GM23248 (cell line): Measurements from ENCODE around the gene SLC30A7. TPM values are rescaled to one million over a fixed set of nuclear protein-coding genes. Genes with fewer than 3 reads are reported as not detected.
A peak's percentile ranks its signal among the peaks of the same experiment; 100 is the strongest.
"Not testable (repeated sequence)": the region's sequence is repeated elsewhere in the genome, so short reads cannot be mapped to it uniquely, and the experiment has no call there.

ENCODE experiments used
- DNase-seq: peaks from one replicate; pipeline ENCODE4 v3.0.0-alpha.2; 2015
- H2AFZ ChIP-seq: fragments of 200-600 bp; sonication (generic); 2 replicates; pipeline ENCODE4 v1.6.1; 2016; ENCODE audit warnings: antibody characterized with exemption
- H3F3A ChIP-seq: fragments of 200-600 bp; sonication (generic); 2 replicates; pipeline ENCODE4 v1.6.1; 2016; ENCODE audit warnings: mild to moderate bottlenecking, antibody characterized with exemption, mixed run types; ENCODE audit not compliant: insufficient read depth
- H3K27ac ChIP-seq: fragments of 200-600 bp; sonication (generic); 2 replicates; pipeline ENCODE4 v1.5.1; 2016; ENCODE audit warnings: mild to moderate bottlenecking
- H3K27me3 ChIP-seq: fragments of 200-600 bp; sonication (generic); replicated peaks from 2 replicates; pipeline ENCODE4 v1.6.1; 2016; ENCODE audit warnings: mild to moderate bottlenecking; ENCODE audit not compliant: insufficient read depth
- H3K36me3 ChIP-seq: fragments of 200-600 bp; sonication (generic); 2 replicates; pipeline ENCODE4 v1.6.1; 2016; ENCODE audit warnings: low read depth, mild to moderate bottlenecking
- H3K4me1 ChIP-seq: fragments of 200-600 bp; sonication (generic); 2 replicates; pipeline ENCODE4 v1.6.1; 2016; ENCODE audit warnings: mild to moderate bottlenecking; ENCODE audit not compliant: insufficient read depth
- H3K4me2 ChIP-seq: fragments of 200-600 bp; sonication (generic); one replicate; pipeline ENCODE4 v1.6.1; 2016; ENCODE audit warnings: mild to moderate bottlenecking; ENCODE audit not compliant: unreplicated experiment
- H3K4me3 ChIP-seq: fragments of 200-600 bp; sonication (generic); 2 replicates; pipeline ENCODE4 v1.5.1; 2016; ENCODE audit warnings: mild to moderate bottlenecking
- H3K79me2 ChIP-seq: fragments of 200-600 bp; sonication (generic); 2 replicates; pipeline ENCODE4 v1.6.1; 2016; ENCODE audit warnings: mild to moderate bottlenecking; ENCODE audit not compliant: insufficient read depth
- H3K9ac ChIP-seq: fragments of 200-600 bp; sonication (generic); 2 replicates; pipeline ENCODE4 v1.6.1; 2016; ENCODE audit warnings: mild to moderate bottlenecking
- H3K9me2 ChIP-seq: fragments of 200-600 bp; sonication (generic); 2 replicates; pipeline ENCODE4 v1.6.1; 2016; ENCODE audit warnings: mixed run types, mild to moderate bottlenecking, moderate library complexity; ENCODE audit not compliant: insufficient read depth
- H3K9me3 ChIP-seq: fragments of 200-600 bp; sonication (generic); one replicate; pipeline ENCODE4 v1.6.1; 2017; ENCODE audit warnings: low read depth
- H4K20me1 ChIP-seq: fragments of 200-600 bp; sonication (generic); 2 replicates; pipeline ENCODE4 v1.6.0; 2016; ENCODE audit not compliant: insufficient read depth
- EZH2 ChIP-seq: fragments of 200-600 bp; sonication (generic); IDR thresholded peaks from 2 replicates; pipeline ENCODE4 v1.6.1; 2018; ENCODE audit warnings: antibody characterized with exemption, mild to moderate bottlenecking; ENCODE audit not compliant: insufficient read depth, poor library complexity, severe bottlenecking
- EZH2phosphoT487 ChIP-seq: fragments of 200-600 bp; sonication (generic); IDR thresholded peaks from 2 replicates; pipeline ENCODE4 v1.6.1; 2018; ENCODE audit warnings: antibody characterized with exemption, moderate library complexity, mild to moderate bottlenecking, low read depth; ENCODE audit not compliant: insufficient read depth
- WGBS, 2 experiments: methylation state at CpG; one replicate each; pipeline ENCODE4 v1.1.6; 2015 to 2017; ENCODE audit warnings: low lambda C conversion rate in 2 of 2, low coverage in 1 of 2; ENCODE audit errors: missing lambda C conversion rate in 2 of 2; 5-methylcytosine and 5-hydroxymethylcytosine counted together
- in situ Hi-C: fragments of 300-500 bp; cut with MboI; formaldehyde crosslinking; loops from 2 replicates; pipeline ENCODE4 v1.15.0; 2020
- polyA plus RNA-seq: library from polyadenylated mRNA; unstranded; fragments of >200 nt; fragmentation: Nextera tagmentation; extraction: Ambion mirVana; gene quantifications from 2 replicates; pipeline ENCODE4 v1.2.1, GENCODE V29; 2016
- total RNA-seq: library from RNA; depleted of rRNA; stranded (reverse); fragments of >200 nt; shearing (Covaris generic); gene quantifications from 2 replicates; pipeline ENCODE4 v1.2.3, GENCODE V29; 2014

The SLC30A7 gene
- total and polyA plus RNA-seq, 2 experiments from 2014 or later = 35.2 to 65.7 TPM

- no peaks in the 10 kb centered on the region for H3K9me3 ChIP-seq
- H3K9me2 ChIP-seq = no peaks in the 10 kb centered on the region
- no peaks in the 10 kb centered on the region for H3K79me2 ChIP-seq
- H3K36me3 ChIP-seq = no peaks in the 10 kb centered on the region; the same call in 1 of the 2 replicates
- no peaks in the 10 kb centered on the region for H3K27me3 ChIP-seq
- no peak overlapping the region for H3K27ac ChIP-seq
- no peak overlapping the region for H3K4me2 ChIP-seq
- H3K4me1 ChIP-seq = 0 out of 2 replicates have a peak, but pooled peaks cover 10% of the 10 kb centered on the region
- no peaks in the 10 kb centered on the region for H4K20me1 ChIP-seq
- WGBS, 2 experiments = 64 to 67% methylated on average over 2 of the region's 2 CpGs
- no peak overlapping the region for H3K9ac ChIP-seq
- no peak for TF ChIP-seq EZH2phosphoT487
- no peak for TF ChIP-seq EZH2
- in situ Hi-C loops = loop anchor here (25.0 kb wide), 1 partner anchor 1070 kb away; no protein-coding TSS in a partner anchor
- peaks cover 8% of the 10 kb centered on the region; the same call in 1 of the 2 replicates for H3F3A ChIP-seq
- H2AFZ ChIP-seq = no peak overlapping the region
- no peak overlapping the region for H3K4me3 ChIP-seq
- no peak for DNase-seq
Measured at GRCh38 chr1:100882698-100883097, 13.2 kb upstream of the SLC30A7 start.

GRCh38 chr1:100883963-100884362 lies 11.9 kb upstream of the SLC30A7 start:
- TF ChIP-seq EZH2phosphoT487 = no peak
- TF ChIP-seq EZH2 = no peak
- peak; percentile 74 for DNase-seq
- Histone ChIP-seq H3K79me2 (peaks cover 12% of the 10 kb centered on the region), H3K36me3 (no peaks in the 10 kb centered on the region; the same call in 1 of the 2 replicates), H3K27me3 (no peaks in the 10 kb centered on the region), H3K9ac (no peak overlapping the region), H3K4me1 (0 out of 2 replicates have a peak, but pooled peaks cover 10% of the 10 kb centered on the region), H3K27ac (no peak overlapping the region), H2AFZ (no peak overlapping the region), H3K4me3 (no peak overlapping the region), H3K9me2 (no peaks in the 10 kb centered on the region), H3F3A (peaks cover 8% of the 10 kb centered on the region; the same call in 1 of the 2 replicates), H4K20me1 (no peaks in the 10 kb centered on the region), H3K9me3 (no peaks in the 10 kb centered on the region), H3K4me2 (no peak overlapping the region)
- in situ Hi-C loops = loop anchor here (25.0 kb wide), 1 partner anchor 1072 kb away; no protein-coding TSS in a partner anchor
- 42 to 55% methylated on average over 4 of the region's 4 CpGs for WGBS, 2 experiments

- Histone ChIP-seq H3K79me2 (peaks cover 61% of the 10 kb centered on the region), H3F3A (peaks cover 13% of the 10 kb centered on the region; the same call in 1 of the 2 replicates), H3K4me1 (0 out of 2 replicates have a peak, but pooled peaks cover 18% of the 10 kb centered on the region)
- not testable (repeated sequence) for H3K9me3 ChIP-seq, DNase-seq, H3K9ac ChIP-seq, H2AFZ ChIP-seq, H3K27me3 ChIP-seq, H4K20me1 ChIP-seq, H3K4me2 ChIP-seq, H3K27ac ChIP-seq, H3K9me2 ChIP-seq, H3K36me3 ChIP-seq, H3K4me3 ChIP-seq
- in situ Hi-C loops = loop anchor here (25.0 kb wide), 1 partner anchor 1077 kb away; no protein-coding TSS in a partner anchor
- 94 to 96% methylated on average over 1 of the region's 1 CpG for WGBS, 2 experiments
Measured at GRCh38 chr1:100889007-100889406, 6.9 kb upstream of the SLC30A7 start.

GRCh38 chr1:100889869-100890482 lies 5.9 kb upstream of the SLC30A7 start:
- not testable (repeated sequence) for H3K27me3 ChIP-seq, H3K9ac ChIP-seq, H3K4me2 ChIP-seq, H3K36me3 ChIP-seq, H3K27ac ChIP-seq, H4K20me1 ChIP-seq, H3K4me3 ChIP-seq, DNase-seq, H2AFZ ChIP-seq, H3K9me2 ChIP-seq, H3K9me3 ChIP-seq
- 100% methylated on average over 2 of the region's 2 CpGs for WGBS, 2 experiments
- peaks cover 12% of the 10 kb centered on the region; the same call in 1 of the 2 replicates for H3F3A ChIP-seq
- in situ Hi-C loops = loop anchor here (25.0 kb wide), 1 partner anchor 1078 kb away; no protein-coding TSS in a partner anchor
- peaks cover 62% of the 10 kb centered on the region for H3K79me2 ChIP-seq
- H3K4me1 ChIP-seq = 0 out of 2 replicates have a peak, but pooled peaks cover 13% of the 10 kb centered on the region
